GM11168 (cell line): ENCODE data around the gene GJA9.

Experiments
- in situ Hi-C: fragments of 300-500 bp; cut with MboI; formaldehyde crosslinking; loops from one replicate; pipeline ENCODE4 v1.12.0; 2022; ENCODE audit warnings: low sequenced_read_pairs; ENCODE audit not compliant: unreplicated experiment

GJA9 gene

GRCh38 chr1:38885092-38885491 lies 3.7 kb upstream of the GJA9 start:
- in situ Hi-C loops: no loop called here

- in situ Hi-C loops: no loop called here
Measured at GRCh38 chr1:38875811-38876210, 5.6 kb downstream of the GJA9 start.

GRCh38 chr1:38873027-38873969 lies 8.1 kb downstream of the GJA9 start, which contains the start of gene MYCBP:
Gene MYCBP (minus strand): TSS chr1:38873348. CDS start chr1:38873305, 43 bp downstream.
- in situ Hi-C loops: no loop called here

- in situ Hi-C loops: no loop called here
Measured at GRCh38 chr1:38872401-38873026, 8.9 kb downstream of the GJA9 start.

GRCh38 chr1:38870996-38871395 lies 10.4 kb downstream of the GJA9 start:
- in situ Hi-C loops: no loop called here

GRCh38 chr1:38867208-38867607 lies 14.2 kb downstream of the GJA9 start:
- in situ Hi-C loops: no loop called here

GRCh38 chr1:38865112-38865715 lies 16.2 kb downstream of the GJA9 start:
- in situ Hi-C loops: no loop called here

GRCh38 chr1:38860454-38860795 lies 21.0 kb downstream of the GJA9 start:
- in situ Hi-C loops: no loop called here

GRCh38 chr1:38859561-38860453 lies 21.6 kb downstream of the GJA9 start, which contains the start of gene RRAGC:
Gene RRAGC (minus strand): TSS chr1:38859772. CDS start chr1:38859646, 126 bp downstream.
- in situ Hi-C loops: no loop called here

GRCh38 chr1:38858833-38859560 lies 22.4 kb downstream of the GJA9 start:
- in situ Hi-C loops: no loop called here

GRCh38 chr1:38852780-38853179 lies 28.6 kb downstream of the GJA9 start:
- in situ Hi-C loops: no loop called here

GRCh38 chr1:38848071-38848470 lies 33.3 kb downstream of the GJA9 start:
- in situ Hi-C loops: loop anchor here (25.0 kb wide), 1 partner anchor 836 kb away; the partner anchor contains the start of genes FHL3 and UTP11

GRCh38 chr1:38846210-38846609 lies 35.2 kb downstream of the GJA9 start:
- in situ Hi-C loops: loop anchor here (25.0 kb wide), 1 partner anchor 834 kb away; the partner anchor contains the start of genes FHL3 and UTP11

- in situ Hi-C loops: loop anchor here (25.0 kb wide), 1 partner anchor 833 kb away; the partner anchor contains the start of genes FHL3 and UTP11
Measured at GRCh38 chr1:38845088-38845487, 36.3 kb downstream of the GJA9 start.

- in situ Hi-C loops: loop anchor here (25.0 kb wide), 1 partner anchor 828 kb away; the partner anchor contains the start of genes FHL3 and UTP11
Measured at GRCh38 chr1:38840281-38840680, 41.1 kb downstream of the GJA9 start.

- in situ Hi-C loops: loop anchor here (25.0 kb wide), 1 partner anchor 827 kb away; the partner anchor contains the start of genes FHL3 and UTP11
Measured at GRCh38 chr1:38839363-38839762, 42.0 kb downstream of the GJA9 start.

GRCh38 chr1:38836316-38836715 lies 45.1 kb downstream of the GJA9 start:
- in situ Hi-C loops: loop anchor here (25.0 kb wide), 1 partner anchor 824 kb away; the partner anchor contains the start of genes FHL3 and UTP11

- in situ Hi-C loops: loop anchor here (25.0 kb wide), 1 partner anchor 823 kb away; the partner anchor contains the start of genes FHL3 and UTP11
Measured at GRCh38 chr1:38834937-38835827, 46.2 kb downstream of the GJA9 start.
